GM06990 (cell line): ENCODE results near the gene ANKRD34A.

Experiments
- DNase-seq: peaks from one replicate; pipeline ENCODE4 v3.0.0-alpha.2; 2011; ENCODE audit not compliant: insufficient read length; ENCODE audit errors: extremely low read depth
- H3K27me3 ChIP-seq: replicated peaks from 2 replicates; pipeline ENCODE4 v1.6.0; 2011; ENCODE audit warnings: low read length; ENCODE audit not compliant: control insufficient read depth, insufficient read depth
- H3K36me3 ChIP-seq: 2 replicates; pipeline ENCODE4 v1.5.1; 2011; ENCODE audit warnings: low read length; ENCODE audit not compliant: control insufficient read depth, insufficient read depth
- H3K4me3 ChIP-seq: replicated peaks from 2 replicates; pipeline ENCODE4 v1.5.1; 2011; ENCODE audit warnings: low read depth, mild to moderate bottlenecking, control low read depth, low read length
- TF ChIP-seq, protein P1 (sequence below): IDR thresholded peaks from 2 replicates; pipeline ENCODE4 v1.5.1; 2011; ENCODE audit warnings: low read length, control low read depth, mild to moderate bottlenecking, inconsistent platforms; ENCODE audit not compliant: insufficient read depth, poor library complexity, severe bottlenecking

The ANKRD34A gene

DNA sequence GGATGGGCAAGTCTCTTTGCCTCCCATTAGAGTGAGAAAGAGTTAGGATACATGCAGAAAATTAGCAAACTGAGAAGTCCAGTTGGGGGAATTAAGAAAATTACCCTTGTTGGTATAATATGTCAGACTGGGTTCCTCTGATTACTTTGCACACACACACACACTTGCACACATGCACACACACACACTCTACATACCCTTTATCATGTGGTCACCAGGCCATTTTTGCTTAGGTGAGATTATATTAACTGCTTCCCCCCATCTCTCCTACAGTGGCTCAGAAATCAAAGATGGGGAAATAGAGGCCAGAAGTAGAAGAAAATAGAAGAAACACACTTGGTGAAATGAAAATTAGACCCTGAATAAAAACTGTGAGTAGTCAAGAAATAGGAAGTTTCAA, 5.6 kb downstream of the ANKRD34A start:
- no peak for DNase-seq
- no peaks in the 10 kb centered on the region for H3K27me3 ChIP-seq
- H3K36me3 ChIP-seq = no peaks in the 10 kb centered on the region
- TF ChIP-seq, protein P1, sequence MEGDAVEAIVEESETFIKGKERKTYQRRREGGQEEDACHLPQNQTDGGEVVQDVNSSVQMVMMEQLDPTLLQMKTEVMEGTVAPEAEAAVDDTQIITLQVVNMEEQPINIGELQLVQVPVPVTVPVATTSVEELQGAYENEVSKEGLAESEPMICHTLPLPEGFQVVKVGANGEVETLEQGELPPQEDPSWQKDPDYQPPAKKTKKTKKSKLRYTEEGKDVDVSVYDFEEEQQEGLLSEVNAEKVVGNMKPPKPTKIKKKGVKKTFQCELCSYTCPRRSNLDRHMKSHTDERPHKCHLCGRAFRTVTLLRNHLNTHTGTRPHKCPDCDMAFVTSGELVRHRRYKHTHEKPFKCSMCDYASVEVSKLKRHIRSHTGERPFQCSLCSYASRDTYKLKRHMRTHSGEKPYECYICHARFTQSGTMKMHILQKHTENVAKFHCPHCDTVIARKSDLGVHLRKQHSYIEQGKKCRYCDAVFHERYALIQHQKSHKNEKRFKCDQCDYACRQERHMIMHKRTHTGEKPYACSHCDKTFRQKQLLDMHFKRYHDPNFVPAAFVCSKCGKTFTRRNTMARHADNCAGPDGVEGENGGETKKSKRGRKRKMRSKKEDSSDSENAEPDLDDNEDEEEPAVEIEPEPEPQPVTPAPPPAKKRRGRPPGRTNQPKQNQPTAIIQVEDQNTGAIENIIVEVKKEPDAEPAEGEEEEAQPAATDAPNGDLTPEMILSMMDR = no peak
- H3K4me3 ChIP-seq = no peak overlapping the region

DNA sequence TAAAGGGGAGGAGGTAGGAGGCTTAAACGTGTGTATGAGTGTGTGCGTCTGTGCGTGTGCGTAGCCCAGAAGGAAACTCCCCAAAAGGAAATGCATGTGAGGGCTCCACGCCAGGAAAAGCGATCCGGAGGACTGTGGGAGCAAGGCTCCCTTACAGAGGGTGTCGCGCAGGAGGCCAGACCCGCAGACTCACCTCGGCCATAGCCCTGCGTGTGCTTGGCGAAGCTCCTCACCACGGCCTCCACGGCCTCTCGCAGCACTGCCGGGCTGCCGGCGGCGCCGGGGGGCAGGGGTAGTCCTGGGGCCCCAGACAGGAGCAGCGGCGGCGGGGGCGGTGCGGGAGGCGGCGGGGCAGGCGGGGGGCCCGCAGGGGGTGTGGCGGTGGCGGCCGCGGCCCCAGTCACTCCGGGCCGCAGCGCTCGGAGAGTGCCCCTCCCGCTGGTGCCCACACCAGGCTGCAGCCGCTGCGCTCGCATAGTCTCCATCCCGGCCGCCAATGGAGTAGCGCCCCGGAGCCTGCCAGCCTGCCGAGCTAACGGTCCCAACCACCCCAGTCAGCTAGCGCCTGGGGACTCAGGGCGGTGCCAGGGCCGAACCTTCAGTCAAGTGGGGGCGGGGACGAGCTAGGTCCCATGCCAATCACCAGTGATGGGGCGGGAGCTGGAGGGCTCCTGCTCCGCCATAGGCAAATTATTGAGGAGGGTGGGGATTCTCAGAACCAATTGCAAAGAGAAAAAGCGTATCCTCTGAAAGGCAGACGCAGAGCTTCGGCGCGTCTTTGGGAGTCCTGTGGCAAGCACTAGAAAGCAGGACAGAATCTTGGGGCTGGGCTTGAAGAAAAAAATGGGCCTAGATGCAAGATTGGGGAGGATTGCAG, 6.7 kb downstream of the ANKRD34A start, which contains the start of gene LIX1L:
Gene LIX1L (minus strand): TSS at position 575 of the 877 bp plus-strand sequence. CDS start 90 bp downstream, at position 485.
- peak; percentile 90 for DNase-seq
- Histone ChIP-seq H3K4me3 (peak within 1 kb of the TSS; percentile 74), H3K27me3 (no peaks in the 10 kb centered on the region), H3K36me3 (no peaks in the 10 kb centered on the region)
- TF ChIP-seq, protein P1 = no peak

DNA sequence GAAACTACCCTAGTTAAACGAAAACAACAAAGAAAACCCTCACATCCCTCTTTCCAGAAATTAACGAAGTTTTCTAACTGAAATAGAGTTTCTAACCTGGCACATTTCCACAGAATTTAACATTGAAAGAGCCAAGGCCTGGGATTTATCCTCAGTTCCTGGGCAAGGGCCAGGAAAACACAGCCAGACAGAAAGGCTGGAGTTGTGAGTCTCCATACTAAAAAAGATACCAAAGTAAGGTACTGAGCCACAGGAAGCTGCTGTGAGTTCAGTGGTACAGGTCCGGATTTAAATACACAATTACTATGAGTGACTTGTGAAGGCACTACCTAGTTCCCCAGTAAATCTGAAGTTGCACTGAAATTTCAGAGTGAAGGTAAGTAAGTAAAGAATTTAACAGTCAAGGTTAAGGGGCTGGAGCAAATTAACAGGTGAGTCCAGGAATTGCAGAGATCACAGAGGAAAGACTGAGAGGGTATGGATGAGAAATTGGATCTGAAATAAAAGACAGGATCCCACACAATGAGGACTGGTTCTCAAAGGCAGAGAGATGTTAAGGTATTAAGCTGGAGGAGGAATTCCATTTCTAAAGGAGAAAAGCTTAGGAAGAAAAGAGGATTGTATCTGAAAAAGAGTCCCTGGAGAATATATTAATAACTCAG, 7.5 kb downstream of the ANKRD34A start:
- Histone ChIP-seq H3K36me3 (no peaks in the 10 kb centered on the region), H3K4me3 (peak overlapping the region; percentile 74), H3K27me3 (no peaks in the 10 kb centered on the region)
- DNase-seq = no peak
- TF ChIP-seq, protein P1 = no peak

DNA sequence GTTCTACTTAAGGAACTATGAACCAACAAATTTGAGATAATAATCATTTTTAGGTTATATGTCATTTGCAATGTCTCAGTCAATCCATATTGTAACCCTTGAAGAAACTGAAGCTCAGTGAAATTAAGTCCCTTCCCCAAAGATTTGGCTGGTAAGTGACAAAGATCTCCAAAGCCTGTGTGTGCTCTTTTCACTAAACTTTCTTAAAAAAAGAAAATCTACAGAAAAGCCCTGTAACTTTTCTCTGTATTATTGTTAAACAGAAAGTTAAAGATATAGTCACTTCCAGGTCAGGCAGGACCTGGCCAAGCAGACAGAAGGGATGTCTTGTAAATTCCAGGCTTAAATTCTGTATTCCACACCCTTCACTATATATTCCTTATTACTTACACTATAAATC, 8.0 kb downstream of the ANKRD34A start:
- TF ChIP-seq, protein P1 = no peak
- no peaks in the 10 kb centered on the region for H3K36me3 ChIP-seq
- H3K4me3 ChIP-seq = peak overlapping the region; percentile 74
- no peak for DNase-seq
- H3K27me3 ChIP-seq = no peaks in the 10 kb centered on the region

DNA sequence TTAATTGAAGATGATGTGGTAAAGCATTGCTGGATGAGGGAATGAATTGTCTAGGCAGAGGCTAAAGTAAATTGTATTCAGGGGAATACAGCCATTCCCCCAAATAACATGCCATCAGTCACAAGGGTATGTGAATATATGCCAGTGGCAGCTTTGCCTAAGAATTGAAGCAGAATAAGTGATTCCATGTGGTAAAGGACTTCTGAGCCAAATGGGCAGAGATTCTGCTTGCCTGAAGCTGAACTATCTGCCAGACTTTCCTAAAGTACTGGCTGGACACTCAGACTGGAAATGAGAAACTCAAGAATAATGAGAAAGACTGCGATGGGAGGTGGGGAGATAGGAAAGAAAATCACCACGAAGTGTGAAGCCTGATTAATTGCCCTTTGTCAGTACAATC, 8.9 kb downstream of the ANKRD34A start:
- DNase-seq = no peak
- Histone ChIP-seq H3K36me3 (no peaks in the 10 kb centered on the region; the same call in 1 of the 2 replicates), H3K27me3 (no peaks in the 10 kb centered on the region), H3K4me3 (no peak overlapping the region)
- TF ChIP-seq, protein P1 = no peak
